ENCODE results near the gene PEBP1. TPM values are rescaled to one million over a fixed set of nuclear protein-coding genes. Genes with fewer than 3 reads are reported as not detected.

PEBP1 gene
- total and polyA plus RNA-seq, 2 of the 8 experiments (the other 6 are each of a cell fraction or from before 2014, with no cell fraction given) = 444 to 622 TPM

DNA sequence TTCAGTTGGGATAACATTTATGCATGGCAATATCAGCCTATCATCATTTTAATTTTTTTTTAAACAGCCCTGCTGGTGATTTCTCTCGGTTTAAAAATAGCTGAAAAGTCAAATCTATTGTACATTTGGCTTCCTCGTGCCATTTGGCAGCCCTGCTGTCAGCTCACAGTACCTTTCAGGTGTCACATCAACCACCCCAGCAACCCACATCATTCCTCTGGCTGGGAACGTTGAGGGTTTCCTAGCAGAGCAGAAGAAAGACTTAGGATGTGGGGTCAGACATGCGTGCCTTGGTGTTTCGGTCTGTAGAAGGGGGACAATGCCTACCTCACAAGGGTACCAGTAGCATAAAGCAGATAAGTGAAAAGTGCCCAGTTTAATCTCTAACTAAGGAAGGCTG lies 15.8 kb downstream of the PEBP1 start (continued):
- no peak for TF ChIP-seq RAD21 (IDR thresholded peaks at IDR 0.05 in 1 of 2, conservative IDR thresholded peaks at IDR 0.05 in 1 of 2; ENCODE audit: low read depth in 2 of 2, low read length in 2 of 2)
- TF ChIP-seq, protein P1, sequence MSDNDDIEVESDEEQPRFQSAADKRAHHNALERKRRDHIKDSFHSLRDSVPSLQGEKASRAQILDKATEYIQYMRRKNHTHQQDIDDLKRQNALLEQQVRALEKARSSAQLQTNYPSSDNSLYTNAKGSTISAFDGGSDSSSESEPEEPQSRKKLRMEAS (IDR thresholded peaks at IDR 0.05) = no peak
- TF ChIP-seq KDM5A (IDR thresholded peaks at IDR 0.05; ENCODE audit: low read length) = no peak
- TF ChIP-seq SP2 (IDR thresholded peaks at IDR 0.05; ENCODE audit: low read length) = no peak
- TF ChIP-seq CTBP2 (IDR thresholded peaks at IDR 0.05; ENCODE audit: borderline replicate concordance, insufficient read depth, insufficient read length, low read length) = no peak
- TF ChIP-seq SIRT6 (IDR thresholded peaks at IDR 0.05; ENCODE audit: low read length) = no peak
- TF ChIP-seq ASH2L (IDR thresholded peaks at IDR 0.05; ENCODE audit: low read length) = no peak
- no peak for TF ChIP-seq CBX8 (IDR thresholded peaks at IDR 0.05; ENCODE audit: borderline replicate concordance, low read depth, low read length)
- no peak for TF ChIP-seq EZH2 (IDR thresholded peaks at IDR 0.05; ENCODE audit: low read depth, low read length, severe bottlenecking)
